GM19438 (cell line): ENCODE measurements around the gene FCF1.

ENCODE experiments used
- ATAC-seq: cut with Tn5 transposase; IDR thresholded peaks from one replicate; pipeline ENCODE4 v1.9.1; 2021; ENCODE audit warnings: low read depth; ENCODE audit not compliant: unreplicated experiment

Gene FCF1, protein sequence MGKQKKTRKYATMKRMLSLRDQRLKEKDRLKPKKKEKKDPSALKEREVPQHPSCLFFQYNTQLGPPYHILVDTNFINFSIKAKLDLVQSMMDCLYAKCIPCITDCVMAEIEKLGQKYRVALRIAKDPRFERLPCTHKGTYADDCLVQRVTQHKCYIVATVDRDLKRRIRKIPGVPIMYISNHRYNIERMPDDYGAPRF

DNA sequence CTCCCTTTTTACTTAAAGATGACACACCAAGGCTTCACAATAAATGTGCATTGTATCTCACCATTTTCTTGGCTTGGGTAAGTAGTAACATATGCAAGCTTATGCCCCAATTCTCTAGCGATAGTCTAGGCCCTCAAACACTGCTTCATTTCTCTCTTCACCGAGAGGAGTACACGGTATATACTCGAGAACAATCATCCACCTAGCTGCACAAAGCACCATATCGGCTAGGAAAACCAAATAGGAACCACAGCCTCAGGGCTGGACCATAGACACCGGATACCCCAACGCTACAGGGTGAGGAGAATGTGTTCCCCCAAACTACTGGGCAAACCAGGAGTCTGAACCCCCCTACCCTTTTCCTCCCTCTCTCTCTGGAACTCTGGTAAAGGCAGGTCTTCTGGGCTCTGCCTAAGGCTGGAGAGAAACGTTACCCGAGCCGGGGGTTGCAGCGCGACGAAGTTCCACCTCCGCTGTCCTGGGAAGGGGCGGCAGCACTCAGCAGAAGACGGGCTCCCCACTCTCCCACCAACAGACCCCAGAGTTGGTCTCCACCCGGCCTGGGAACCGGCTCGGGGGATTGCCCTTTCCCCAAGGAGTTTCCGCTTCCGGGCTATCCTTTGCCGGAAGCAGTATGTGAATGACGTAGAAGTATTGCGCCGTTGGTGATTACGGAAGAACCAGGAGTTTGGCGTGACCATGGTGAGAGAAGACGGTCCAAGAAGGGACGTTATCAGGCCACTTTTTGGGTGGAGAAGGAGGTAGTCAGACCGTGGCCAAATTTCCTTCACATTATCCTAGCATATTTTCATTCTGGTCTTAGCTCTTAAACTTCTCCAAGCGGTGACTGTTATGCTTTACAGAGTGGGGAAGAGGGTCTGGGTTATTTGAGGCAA, at the start of gene FCF1, which contains the start of gene AREL1:
Gene FCF1, plus strand, starts transcription at position 646 of the 896 bp plus-strand sequence. Its CDS starts 54 bp downstream, at position 700.
Gene AREL1, minus strand, starts transcription at position 582 of the 896 bp plus-strand sequence. CDS start 27,465 bp downstream, outside the sequence.
- peak; percentile 94 for ATAC-seq

DNA sequence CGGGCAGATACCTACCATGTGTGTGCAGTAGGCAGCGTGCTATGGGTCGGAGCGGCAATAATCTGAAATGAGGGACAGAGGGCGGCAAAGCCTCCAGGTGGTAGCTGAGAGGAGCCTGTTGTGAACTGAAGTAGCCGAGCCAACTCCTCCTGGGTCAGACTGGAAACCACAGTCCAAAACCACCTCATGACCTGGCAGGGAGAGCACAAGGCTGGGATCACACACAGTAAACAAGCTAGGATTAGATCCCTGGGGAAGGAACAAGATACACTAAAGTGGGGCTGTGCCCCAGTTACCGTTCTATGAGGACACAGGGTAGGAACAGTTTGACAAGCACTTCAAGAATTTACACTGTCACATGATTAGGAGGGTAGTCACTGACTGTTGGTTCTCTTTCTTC, 49.1 kb upstream of the FCF1 start:
- no peak for ATAC-seq

DNA sequence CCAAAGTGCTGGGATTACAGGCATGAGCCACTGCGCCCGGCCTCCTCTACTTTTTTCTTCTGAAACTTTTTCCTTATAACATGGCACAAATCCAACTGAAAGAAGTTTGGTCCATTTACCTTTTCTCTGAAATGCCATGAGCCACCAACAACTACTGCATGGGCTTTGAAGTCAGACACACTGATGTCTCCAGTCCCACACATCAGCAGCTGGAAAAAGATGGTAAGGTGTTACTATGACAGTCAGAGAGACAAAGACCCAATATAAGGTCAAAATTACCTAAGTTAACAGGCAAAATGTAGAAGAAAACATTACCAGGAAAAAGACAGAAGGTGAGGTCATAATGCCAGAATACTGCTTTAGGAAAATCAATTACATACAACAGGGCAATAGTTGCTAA, 48.2 kb upstream of the FCF1 start:
- no peak for ATAC-seq

DNA sequence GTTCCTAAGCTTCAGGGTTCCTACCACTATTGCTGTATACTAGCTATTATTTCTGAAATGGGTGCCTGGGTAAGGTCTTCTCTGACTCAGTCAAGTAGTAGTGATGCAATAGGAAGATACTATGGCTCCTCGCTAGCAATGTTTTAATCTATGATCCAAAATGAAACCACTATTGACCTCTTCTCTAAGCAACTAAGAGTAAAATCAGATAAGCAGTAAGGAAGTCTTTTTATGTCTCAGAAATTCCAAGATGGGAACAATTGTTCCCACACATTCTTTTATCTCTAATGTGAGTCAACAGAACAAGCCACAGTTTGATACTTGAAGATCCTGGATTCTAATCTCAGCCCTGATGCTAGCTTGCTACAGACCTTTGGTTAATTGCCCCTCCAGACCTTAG, 45.2 kb upstream of the FCF1 start:
- ATAC-seq, result no peak

DNA sequence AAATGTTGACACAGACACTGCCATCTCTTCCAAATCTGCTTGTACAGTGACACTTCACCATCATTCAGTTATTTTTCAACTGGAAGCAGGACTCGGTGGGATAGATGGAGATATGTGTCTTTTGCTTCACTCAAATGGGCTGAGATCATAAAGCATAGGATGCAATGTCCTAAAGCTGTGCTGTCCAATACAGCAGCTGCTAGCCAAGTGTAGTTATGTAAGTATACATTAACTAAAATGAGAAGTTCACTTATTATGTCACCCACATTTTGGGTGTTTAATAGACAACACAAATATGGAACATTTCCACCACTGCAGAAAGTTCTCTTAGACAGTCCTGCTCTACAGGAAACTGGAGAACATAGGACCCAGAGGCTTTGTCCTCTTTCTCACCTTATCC, 43.7 kb upstream of the FCF1 start:
- ATAC-seq, result no peak

DNA sequence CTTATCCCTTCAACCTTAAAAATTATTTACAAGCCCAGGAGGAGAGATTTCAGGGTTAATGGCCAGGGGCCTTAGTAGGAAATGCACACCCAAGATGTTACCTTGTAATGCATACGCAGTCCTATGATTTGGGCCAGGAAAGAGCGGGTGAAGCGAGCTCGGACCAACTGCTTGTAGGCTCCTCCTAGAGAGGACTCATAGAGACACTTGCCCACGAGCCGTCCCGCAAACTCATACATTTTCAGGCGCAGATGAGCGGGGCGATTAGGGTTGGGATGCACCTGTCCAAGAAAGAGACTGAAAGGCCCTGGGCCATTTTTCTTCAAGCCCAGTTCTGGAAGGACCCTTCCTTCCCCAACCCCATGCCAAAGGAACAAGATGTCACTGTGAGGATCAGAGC, 43.1 kb upstream of the FCF1 start:
- ATAC-seq, result no peak

DNA sequence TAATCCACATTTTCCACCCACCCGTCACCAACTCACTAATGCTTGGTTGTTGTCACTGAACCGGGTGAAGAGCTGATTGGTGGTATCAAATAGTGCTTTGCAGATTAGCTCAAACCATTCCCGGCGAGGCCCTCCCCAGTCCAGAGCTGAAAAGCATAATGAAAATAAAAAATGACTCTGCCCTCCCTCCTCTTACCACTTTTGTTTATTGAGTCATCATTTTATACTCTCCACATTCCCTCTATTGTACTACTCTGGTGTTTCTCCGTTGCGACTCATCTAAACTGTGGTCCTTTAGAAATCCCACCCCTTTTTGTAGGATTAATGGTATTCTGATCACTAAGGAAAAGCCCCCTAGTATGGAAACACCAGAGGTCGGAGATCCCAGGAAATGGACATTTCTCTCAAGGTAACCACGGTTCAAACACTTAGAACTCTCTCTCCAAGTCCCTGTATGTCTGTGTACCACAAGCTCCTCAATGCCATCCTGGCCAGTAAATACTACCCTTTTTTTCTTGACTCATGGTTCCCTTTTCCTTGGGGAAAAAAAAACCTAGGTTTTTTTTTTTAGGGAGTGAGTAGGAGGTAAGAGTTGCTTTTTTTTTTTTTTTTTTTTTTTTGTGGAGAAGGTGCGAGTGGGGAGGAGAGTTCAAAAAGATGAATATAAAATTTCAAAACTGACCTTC, 42.1 kb upstream of the FCF1 start:
- no peak for ATAC-seq

DNA sequence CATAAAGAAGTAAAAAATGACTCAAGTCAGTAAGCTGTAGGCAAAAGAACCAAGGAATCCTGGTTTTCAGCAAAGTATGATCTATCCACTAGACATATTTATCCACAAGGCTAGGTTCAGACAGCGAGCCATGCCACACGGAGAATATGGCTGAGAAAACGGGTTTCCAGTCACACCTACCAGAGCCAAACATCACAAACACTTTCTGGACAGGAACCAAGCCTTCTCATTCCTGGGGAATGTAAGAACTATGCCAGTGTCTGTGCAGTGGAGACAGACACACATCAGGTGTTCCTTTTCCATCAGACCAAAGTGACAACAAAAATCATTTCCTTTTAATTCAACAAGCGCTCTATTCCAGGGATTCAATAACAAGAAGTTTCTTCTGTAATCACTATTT, 41.2 kb upstream of the FCF1 start:
- ATAC-seq, result no peak

DNA sequence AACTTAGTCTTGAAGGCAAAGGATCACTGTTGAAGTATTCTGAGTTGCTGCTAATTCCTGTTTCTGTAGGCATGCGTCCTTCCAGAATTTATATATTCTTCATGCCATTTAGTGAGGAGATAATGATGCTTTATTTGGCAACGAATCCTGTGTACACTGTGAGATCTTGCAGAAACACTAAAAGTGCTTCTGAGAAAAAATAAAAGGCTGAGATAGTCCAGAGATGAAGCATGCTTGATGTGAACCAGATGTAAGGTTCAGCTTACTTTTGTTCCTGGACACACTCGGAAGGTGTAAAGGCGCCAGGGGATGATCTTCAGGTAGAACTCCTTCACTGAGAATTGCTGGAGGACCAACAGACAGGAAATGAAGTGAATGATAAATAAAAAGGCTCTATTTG, 39.2 kb upstream of the FCF1 start:
- no peak for ATAC-seq

DNA sequence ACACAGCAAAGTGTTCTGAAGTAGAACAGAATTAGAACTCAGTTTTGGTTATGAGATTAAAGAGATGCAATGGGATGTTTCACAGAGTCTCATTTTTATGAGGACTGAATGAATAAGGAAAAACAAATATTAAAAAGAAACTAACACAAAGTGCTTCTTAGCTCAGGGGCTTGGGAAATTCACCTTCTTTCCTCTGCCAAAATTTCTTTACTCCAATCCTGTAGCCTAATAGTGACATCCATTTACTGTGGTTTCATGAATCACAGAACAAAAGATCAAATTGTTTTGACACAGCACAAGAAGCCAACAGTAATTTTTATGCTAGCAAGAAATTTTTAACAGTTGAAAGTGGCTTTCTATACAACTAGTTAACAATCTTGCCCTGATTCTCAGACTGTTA, 37.7 kb upstream of the FCF1 start:
- no peak for ATAC-seq

DNA sequence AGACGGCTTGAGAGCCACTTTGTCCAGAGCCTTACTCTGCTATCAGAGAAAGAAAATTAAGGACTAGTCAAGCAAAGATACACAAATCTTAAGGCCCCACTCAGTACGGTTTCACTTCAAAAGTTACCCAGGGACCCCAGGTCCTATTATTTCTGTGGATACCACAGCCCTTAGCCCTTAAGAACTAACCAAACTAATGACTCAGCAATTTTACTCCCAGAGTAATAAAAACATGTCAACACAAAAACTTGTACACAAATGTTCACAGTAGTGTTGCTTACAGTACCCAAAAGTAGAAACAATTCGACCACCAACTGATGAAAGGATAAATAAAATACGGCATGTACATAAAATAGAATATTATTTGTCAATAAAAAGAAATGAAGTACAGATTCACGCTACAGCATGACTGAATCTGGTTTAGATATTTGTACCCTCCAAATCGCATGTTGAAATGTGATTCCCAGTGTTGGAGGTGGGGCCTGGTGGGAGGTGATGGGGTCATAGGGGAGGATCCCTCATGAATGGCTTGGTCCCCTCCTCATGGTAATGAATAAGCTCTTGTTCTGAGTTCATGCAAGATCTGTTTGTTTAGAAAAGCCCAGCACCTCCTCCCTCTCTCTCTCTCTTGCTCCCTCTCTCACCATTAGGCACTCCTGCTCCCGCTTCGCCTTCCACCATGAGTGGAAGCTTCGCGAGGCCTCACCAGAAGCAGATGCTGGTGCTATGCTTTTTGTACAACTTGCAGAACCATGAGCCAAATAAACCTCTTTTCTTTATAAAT, 30.6 kb upstream of the FCF1 start:
- ATAC-seq, result no peak

DNA sequence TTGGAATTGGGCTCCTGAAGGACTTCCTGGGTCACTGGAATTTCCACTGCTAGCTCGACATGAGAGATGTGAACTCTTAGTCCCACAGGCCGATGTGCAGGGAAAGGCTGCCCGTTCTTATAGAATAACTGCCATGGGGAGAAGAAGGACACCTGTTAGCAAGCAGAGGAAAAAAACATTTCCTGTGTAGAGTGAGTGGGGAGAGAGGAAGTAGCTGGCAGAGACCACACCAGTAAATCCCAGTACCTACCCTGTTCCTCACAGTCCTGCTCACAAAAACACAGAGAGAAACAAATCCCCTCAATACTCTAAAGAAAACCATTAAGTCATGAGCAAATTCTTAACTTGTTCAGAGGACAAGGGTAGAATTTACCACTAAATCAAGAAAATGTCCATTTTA, 29.5 kb upstream of the FCF1 start:
- no peak for ATAC-seq

DNA sequence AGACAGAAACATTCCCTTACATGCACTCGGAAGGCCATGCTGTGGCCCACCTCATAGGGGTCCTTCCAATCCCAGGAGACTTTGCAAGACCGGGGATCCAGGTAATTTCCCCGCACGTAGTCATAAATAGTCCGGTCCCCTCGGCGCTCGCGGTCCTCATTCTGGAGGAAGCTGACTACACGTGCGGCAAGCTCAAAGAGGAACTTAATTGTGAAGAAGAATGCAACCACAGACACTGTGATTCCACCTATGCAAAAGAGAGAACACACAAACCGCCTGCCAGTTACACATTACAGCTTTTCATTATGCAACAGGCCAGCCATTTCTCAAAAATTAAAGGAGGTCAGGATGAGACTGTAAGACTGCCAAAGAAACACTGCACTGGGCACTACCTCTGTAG, 28.5 kb upstream of the FCF1 start:
- ATAC-seq, result no peak

DNA sequence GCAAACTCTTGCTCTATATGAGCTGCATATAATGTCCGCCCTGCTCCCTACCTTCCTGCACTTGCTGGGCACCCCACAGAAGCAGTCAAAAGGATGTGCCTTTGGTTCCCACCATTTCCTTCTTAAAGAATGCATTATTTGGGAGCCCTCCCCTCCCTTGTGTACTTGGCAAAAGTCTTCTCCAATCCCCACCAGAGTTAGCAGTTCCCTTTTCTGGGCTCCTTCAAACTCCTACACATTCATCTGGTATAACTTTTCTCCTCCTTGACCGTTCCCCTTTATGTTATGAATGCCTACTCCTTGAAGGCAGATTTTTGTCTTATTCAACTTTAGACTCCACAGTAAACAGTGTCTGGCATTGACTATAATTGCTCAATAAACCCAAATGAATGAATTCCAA, 27.9 kb upstream of the FCF1 start:
- no peak for ATAC-seq

DNA sequence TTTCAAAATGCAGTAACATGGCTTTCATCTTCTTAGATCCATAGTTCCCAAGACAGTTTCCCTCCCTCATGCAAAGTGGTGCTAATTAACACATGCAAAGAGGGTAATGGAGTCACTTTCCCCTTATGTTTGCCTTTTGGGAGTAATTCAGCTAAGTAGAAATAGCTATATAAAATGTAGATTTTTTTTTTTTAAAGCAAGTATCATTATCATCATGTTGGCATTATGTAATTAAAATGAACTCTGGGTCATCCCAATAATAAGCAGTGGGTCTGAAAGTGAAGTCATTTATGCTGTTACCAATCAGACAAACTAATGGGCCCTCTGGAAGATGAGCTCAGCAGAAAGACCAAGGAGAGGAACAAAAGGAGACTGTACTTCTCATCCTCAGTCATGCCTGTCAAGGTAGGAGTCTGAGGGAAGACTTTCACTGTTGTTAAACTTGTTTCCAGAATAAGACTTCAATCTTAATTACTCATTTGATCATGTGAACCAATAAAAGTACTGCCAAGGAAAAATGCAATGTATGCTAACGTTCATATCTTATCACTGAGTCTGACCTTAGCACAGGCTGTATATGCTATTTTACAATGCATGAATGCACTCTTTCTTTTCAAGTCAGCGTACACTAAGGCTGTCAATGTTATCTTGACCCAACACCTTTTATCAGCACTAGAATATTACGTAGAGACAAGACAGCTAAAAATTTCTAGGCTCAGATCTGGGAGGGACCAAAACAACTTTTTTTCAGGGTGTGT, 26.8 kb upstream of the FCF1 start:
- no peak for ATAC-seq

DNA sequence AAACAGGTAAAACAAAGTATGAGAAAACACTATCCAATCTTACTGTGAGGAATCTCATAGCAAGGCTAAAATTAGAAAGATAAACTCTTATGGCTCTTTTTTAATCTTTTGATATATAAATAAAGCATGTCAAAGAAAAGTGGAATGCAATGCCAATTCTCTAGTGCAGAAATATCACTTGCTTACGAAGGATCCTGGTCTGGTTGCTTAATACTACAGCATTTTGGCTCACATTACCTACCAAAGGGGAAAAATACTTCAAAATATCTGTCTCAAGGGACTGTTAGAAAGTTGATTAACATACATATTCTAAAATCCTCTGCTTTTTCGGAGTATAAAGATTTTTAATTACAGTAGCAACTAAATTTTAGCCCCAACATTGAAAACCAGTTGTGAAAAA, 21.5 kb upstream of the FCF1 start:
- ATAC-seq, result no peak

DNA sequence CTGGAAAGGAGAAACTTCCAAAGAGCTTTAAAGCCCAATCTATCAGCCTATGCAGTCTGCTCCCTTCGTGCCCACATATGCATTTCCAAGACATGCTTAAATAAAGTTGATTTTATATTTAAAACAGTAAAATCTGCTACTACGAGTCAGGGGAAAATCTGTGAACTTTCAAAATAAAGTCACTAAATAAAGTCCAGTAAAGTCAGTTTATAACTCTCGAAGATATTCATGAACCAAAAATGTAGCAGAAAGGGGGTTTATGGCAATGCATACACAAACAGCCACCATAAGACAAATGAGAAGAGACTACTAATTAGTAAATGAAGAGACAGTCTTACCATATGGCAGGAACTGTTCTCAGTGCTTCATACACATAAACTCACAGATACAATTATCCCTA, 19.8 kb upstream of the FCF1 start:
- no peak for ATAC-seq

DNA sequence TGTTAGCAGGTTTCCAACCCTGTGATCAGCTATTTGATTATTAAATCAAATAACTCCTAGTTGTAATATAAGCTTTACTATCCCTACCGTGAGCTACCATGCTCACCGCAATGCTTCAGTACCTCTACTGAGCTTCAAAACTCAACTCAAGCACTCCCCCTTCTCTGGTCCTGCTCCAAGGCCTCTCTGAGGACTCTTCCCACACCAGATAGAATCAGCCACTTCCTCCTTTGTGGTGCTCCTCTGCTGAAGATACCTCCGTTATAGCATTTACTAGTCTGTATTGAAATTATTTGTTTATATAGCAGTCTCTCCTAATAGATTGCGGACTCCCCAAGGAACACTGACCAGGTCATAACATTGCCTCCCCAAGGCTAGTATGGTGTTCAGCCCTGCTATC, 17.5 kb upstream of the FCF1 start:
- no peak for ATAC-seq

DNA sequence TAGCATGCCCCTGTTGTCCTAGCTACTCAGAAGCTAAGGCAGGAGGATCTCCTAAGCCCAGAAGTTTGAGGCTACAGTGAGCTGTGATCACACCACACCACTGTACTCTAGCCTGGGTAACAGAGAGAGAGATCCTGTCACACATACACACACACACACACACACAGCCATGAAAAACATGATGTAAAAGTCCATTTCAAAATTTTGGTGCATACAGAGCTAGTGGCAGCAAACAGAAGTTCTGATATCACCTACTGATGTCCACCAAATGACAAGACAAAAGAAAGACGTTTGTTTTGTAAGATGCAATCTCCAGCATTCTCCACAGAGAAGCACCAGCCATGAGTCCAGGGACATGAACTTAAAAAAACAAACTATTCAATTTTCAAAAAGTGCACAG, 15.9 kb upstream of the FCF1 start:
- ATAC-seq, result no peak

DNA sequence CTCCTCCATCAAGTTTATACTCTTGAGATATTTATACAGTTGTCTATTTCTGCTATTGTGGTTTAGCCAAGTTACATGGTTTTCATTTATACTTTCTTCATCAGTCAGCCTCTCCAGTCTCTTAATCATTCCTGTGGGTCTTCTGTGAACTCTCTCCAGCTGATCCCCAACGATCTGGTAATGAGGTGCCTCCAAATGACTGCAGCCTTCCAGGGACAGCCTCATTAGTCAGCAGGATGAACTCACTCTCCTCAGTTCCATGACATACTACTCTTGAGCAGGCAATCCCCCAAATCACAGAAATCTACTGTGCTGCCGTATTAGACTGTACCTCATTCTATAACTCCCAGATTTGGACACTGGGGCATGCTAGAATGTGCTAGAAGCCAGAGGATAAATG, 15.4 kb upstream of the FCF1 start:
- no peak for ATAC-seq
